Stimulated activated CD8-positive, alpha-beta memory T cell treated with anti-CD3 and anti-CD28 coated beads, Interleukin-2, amount 100 ng/mL, for 1 hour (primary cell): Measurements from ENCODE around the gene NINJ1.

ENCODE experiments used
- DNase-seq, 2 donors: peaks; one replicate each; pipeline ENCODE4 v3.0.0-alpha.2; 2020; ENCODE audit warnings: low read depth in 2 of 2

The NINJ1 gene

DNA sequence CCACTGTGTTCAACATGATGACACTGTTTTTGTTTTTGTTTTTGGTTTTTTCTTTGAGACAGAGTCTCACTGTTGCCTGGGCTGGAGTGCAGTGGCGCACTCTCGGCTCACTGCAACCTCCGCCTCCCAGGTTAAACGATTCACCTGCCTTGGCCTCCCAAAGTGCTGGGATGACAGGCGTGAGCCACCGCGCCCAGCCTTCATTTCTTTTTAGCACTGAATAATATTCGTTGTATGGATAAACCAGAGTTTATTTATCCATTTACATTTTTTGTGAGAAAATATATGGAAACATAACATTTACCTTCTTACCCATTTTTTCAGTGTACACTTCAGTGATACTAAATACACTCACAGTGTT is 33.8 kb downstream of the NINJ1 start:
- no peak for DNase-seq

DNA sequence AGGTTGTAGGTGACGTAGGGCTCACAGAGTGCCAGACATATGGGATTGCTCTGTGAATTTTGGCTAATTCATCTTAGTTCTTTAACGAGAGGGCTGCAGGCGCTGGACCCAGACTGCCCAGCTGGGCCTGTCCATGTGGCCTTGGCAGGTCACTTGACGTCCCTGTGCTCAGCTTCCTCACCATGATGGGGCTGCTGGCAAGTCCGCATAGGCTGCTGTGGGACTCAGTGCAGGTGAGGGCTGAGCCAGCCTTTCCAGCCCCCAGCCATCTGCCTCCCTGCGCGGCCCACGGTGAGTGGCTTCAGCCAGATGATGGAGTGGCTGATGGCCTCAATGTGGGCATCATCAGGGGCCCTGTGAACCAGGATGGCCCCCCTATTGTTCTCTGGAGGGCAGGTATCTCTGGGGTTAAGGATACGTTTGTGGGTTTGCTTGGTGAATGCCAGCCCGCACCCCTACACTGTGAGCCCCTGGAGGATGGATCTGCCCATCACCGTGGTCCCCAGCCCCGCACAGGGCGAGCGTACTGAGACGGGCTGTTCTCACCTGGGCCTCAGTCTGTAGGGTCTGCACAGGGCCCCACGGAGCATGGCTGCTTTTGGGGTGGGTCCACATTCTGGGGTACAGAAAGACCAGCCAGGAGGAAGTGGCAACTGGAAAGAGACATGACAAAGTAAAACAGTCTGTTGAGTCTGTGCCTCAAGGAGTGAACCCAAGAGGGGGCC is 34.3 kb downstream of the NINJ1 start:
- DNase-seq: no peak

DNA sequence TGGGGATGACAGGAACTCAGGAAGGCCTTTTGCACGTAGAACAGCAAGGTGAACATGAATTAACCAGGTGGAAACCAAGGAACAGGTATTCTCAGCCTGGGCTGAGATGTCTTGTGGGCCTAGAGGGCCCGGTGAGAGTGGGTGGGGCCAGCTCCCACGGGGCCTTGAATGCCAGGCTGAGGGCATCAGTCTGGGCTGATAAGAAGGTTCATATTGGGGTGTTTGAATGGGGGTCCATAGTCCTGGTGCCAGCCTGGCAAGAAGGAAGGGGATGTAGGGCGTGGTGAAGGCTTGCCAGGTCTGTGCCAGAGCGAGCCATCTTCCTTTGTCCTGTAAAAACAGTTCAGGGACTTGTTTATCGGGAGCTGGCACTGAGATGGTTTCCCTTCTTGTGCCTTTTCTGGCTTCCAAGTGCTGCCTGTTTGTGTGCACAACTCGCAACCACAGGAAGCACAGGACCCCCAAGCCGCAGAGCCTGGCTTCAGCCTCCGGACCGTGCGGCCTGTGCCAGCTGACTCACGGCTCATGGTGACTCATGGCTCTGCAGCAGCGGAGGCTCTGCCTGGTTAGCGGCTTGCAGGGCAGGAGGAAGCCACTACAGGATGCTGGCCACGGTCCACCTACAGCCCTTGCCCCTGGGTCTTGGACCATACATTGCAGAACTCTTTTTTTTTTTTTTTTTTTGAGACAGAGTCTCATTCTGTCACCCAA is 35.7 kb downstream of the NINJ1 start:
- DNase-seq: peak in 1 of 2 donors; percentile 50

DNA sequence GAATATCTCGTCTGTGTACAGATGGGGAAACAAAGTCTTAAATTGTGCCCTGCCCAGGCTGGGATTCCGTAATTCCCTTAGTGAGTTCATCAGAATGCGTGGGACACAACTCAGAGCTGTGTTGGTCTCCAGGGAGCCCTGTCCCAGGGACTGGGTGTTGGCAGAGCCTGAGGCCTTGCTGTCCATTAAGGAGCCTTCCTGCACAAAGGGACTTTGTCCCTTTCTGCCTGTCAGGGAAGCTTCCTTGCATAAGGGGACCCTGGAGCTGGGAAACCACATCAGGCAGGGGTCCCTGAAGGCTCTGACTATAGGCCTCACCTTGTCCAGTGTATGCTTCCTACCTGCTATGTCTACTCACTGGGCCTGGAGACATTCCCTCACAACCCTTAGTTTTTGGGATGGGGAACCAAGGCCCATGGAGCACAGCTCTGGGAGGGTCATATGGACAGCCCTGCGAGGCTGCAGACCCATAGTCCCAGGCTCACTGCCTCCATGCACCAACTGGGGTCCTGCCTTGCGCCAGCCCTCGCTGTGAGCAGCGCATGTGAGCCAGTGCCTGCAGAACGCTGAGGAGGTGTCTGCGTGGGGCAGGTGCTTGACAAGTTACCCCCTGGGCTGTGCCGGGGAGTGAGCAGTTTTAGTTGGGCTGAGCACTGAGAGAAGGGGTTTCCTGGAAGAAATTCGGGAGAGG is 36.4 kb downstream of the NINJ1 start:
- DNase-seq: no peak

DNA sequence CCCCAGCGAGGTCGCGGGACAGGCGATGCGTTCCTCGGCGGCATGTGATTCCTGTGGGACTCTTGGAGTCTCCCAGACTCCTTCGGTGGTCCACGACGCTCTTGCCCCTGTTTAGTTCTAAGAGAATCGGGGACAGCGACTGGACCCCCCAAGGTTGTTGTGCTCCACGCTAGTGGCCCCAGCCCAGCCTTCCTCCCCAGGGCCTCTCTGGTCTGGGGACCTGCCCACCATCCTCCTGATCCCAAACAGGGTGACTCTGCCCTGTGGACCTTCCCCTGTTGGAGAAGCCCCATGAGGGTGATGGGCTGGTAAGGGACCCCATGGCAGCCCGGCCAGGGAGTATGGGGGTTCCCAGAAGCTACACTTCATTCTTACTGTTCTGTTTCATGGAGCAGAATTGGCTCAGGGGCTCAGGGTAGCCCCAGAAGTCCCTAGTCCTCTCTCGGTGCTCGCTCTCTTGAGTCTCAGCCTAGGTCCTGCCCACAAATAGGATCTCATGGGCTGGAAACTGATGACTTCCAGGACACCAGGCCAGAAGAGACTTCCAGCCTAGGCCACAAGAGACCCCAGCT is 37.2 kb downstream of the NINJ1 start:
- DNase-seq: no peak

DNA sequence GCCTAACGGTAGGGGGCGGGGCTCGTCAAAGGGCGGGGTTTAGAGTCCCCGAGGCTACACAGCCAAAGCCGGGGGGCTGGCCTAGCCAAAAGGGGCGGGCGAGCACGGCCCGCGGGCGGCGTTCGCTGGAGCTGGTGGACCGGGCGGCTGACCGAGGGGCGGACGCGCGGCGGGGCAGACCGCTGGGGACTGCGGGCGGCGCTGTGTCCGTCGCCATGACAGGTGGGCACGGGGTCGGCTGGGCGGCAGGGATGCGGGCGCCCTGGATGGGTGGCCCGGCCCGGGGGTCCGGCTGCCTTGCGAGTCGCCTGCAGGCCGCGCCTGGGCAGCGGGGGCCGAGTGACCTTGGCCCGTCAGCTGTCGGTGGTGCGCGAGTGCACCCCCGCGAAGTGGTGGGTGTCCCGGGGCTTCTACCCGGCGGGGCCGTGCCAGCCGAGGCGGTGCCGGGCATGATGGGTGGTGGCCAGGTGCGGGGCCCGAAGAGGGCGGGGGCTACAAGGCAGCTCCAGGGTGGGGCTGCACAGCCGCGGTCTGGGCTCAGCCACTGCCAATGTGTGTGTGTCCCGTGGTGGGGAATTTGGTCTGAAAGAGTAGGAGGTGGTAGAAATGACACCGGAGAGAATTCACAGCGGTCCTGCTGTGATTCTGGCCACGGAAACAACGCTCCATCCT is 37.8 kb downstream of the NINJ1 start, which contains the start of gene CARD19:
TSS of gene CARD19 (plus strand) at position 87 of the 672 bp plus-strand sequence. CDS start at position 216, 129 bp downstream.
- no peak for DNase-seq

DNA sequence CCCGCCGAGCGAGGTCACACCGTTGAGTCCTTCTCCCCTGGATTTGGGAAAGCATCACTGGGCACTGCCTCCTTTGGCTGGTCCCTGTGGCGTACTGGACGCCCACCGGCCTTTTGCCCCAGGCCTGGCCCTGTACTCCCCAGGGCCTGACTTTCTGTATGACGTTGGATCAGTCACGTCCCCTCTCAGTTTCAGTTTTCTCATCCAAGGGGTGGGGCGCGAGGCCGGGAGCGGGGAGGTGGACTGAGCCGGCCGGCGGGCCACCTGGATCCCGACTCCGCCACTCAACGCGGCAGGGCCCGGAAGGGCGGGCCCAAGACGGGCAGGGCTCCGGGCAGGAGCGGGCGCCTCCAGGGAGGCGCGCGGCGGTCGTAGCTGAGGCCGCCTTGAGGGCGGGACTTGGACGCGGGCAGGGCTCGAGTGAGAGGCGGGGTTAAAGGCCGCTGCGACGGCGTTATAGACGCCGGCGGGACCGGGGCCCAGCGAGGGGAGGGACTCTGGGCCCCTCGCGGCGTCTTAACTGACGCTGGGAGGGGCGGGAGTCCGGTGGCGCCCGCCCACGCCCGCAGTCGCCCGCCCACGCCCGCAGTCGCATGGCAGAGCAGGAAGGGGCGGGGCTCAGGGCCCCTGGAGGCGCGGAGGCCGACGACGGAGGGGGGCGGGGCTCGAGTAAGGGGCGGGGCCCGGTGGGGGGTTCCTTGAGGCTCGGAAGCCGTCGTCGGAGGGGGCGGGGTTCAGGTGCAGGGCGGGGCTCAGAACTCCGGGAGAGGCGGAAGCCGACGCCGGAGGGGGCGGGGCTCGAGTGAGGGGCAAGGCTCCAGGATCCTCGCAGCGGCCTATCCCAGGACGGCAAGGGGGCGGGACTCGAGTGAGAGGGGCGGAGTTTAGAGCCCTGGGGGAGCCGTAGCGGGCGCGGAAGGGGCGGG is 38.6 kb downstream of the NINJ1 start:
- peak; percentile 100 for DNase-seq

DNA sequence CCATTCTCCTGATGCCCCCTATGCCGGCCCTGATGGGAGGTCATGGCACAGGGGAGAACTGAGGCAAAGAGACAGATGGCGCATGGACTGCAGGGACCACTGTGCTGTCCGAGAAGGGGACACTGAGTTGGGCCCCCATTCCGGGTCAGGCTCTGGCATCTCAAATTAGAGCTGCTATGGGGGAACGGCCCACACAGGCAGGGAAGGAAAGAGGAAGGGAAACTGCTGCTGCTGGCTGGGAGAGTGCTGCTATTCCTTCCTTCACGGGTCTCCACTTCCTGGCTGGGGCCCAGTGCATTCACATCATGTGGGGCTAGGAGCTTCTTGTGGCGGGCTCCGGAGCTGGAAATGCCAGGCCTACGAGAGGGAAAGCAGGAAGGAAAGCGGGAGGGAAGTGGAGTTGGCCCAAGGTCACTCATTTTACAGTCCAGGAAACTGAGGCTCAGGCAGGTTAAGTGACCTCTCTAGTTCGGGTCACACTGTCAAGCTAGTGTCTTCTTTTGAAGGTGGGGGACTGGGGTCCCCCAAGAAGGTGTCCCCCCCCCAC is 39.3 kb downstream of the NINJ1 start:
- no peak for DNase-seq

DNA sequence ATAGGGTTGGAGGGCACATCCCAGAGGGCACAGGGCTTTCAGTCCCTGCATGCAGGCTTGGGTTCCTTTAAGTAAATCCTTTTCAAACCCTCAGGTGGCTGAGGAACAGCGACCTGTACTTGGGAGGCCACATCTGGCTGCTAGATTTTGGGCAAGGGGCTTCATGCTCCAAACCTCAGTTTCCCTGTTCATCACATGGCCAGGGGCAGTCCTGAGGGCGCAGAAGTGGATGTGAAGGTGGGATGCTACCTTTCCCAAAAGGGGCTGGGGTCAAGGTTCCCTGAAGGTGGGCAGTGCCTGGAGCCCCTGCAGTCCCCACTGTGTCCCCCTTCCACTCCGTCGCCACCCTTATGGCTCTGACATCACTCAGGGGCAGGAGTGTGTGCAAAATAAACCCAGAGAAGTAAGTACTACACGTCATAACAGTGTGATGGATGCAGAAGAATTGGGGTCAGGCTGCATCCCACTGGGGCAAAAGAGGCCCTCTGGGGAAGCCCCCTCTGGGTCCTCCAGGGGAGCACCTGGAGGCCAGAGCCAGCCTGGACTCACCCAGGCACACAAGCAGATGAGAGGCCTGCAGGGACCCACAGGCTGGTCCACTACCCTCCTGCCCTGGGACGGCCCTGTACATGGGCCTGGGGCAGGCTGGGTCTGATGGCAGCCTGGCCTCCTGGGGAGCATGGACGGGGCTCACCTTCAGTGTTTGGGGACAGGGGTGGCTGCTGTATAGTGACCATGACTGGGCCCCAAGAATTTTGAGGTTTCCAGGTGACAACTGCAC is 40.0 kb downstream of the NINJ1 start:
- no peak for DNase-seq

DNA sequence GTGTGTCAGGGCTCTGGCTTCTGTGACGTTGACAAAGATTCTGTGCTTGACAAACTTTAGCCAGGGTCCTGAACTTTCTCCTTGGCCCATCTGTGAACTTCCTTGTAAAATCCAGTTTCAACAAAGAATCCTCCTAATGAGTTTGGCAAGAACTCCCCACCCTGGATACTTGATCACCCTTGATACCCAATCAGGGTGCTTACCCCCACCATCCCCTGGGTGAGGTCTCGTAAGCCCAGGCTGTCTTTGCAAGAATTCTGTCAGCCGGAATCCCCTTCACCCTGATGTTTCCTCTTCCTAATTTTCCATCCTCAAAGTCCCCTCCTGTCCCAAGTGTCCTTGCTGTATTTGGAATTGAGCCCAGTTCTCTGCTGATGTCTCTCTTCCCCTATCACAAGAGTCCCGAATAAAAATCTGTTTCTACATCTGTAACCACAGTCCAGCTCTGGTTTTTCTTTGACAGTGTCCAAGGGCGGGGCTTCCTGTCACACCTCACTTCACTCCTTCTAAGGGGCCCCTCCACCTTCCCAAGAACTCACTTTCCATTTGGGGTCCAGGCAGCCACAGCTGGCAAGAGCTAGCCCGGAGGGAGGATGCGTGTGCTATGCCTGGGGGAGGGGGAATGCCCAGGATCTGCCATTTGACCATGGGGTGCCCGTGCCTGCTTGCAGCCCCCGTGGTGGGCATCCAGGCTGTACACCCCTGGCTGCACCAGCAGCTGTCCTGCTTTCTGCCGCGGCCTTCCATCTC is 40.7 kb downstream of the NINJ1 start:
- DNase-seq: no peak

DNA sequence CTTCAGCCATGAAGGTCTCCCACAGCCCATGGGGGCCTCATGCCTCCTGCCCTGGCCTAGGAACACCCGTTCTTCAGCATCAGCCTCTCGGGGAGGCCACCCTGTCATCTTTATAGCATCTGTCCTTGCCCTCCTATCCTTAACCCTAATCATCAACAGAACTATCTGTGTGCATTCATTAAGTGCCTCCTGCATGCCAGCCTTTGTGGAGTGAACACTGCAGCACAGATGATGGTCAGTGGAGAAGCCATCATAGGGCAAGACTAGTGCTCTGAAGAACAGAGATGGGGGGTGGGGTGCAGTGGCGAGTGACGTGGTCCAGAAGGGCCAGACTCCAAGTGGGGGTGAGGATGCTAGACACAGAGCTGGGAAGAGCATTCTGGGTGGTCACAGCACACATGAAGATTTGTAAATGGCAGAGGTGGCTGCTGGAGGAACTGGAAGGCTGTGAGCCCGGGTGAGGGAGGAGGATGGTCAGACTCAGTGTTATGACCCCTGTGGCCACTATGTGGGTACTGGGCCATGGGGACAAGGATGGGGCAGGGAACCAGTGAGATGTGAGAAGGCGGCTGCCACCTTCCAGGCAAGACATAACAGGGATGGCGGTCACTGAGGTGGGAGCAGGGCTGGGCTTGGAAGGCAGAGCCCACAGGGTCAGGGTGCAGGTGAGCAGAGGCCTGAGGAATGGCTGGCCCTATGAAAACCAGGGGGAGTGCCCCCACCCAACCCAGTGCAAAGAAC is 41.6 kb downstream of the NINJ1 start:
- no peak for DNase-seq

DNA sequence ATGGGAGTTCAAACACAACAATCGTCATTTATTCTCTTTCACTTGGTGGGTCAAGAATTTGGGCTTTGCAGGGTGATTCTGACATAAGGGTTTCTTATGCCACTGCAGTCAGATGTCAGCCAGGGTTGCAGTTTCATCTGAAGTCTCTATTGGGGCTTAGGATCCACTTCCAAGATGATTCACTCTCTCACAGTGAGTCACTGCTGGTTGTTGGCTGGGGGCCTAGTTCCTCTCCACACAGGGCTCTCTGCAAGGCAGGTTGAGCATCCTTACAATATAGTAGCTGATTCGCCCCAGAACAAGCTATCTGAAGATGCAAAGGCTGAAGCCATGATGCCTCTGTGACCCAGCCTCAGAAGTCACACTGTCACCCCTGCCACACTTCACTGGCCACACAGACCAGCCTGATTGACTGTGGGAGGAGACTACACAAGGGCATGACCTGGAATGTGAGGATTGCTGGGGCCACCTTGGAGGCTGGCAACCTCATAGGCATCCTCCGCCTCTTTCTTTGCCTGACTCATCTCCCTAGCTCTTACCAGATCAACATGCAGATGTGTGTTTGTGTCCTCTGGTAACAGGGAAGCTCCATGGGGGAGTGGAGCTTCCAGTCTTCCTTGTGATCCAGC is 42.5 kb downstream of the NINJ1 start:
- DNase-seq: no peak

DNA sequence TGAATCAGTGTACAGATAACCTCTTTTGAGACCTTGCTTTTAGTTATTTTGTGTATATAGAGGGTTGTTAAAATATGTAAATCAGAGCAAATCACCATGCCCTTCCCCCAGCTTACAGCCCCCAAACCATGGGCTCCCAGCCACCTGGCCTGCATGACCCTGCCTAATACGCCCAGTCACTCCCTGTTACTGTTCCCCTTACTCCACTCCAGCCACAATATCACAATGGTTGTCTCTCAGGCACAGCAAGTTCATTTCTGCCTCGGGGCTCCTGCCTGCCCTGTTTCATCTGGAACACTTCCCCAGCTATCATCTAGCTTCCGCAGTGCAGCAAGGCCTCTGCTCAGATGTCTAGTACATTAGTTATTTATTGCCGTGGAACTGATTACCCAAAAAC is 43.0 kb downstream of the NINJ1 start:
- DNase-seq: no peak

DNA sequence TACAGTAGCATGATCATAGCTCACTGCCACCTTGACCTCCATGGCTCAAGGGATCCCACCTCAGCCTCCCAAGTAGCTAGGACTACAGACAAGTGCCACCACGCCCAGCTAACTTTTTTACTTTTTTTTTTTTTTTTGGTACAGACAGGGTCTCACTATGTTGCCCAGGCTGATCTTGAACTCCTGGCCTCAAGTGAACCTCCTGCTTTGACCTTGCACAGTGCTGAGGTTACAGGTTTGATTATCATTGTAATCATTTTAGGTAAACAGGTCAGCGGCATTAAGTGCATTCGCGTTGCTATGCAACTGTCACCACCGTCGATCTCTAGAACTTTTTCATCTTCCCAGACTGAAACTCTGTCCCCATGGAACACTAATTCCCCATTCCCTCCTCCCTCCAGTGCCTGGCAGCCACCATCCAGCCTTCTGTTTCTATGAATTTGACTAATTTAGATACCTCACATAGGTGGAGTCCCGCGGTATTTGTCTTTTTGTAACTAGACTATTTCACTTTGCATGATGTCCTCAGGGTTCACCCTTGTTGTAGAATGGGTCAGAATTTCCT is 43.9 kb downstream of the NINJ1 start:
- no peak for DNase-seq

DNA sequence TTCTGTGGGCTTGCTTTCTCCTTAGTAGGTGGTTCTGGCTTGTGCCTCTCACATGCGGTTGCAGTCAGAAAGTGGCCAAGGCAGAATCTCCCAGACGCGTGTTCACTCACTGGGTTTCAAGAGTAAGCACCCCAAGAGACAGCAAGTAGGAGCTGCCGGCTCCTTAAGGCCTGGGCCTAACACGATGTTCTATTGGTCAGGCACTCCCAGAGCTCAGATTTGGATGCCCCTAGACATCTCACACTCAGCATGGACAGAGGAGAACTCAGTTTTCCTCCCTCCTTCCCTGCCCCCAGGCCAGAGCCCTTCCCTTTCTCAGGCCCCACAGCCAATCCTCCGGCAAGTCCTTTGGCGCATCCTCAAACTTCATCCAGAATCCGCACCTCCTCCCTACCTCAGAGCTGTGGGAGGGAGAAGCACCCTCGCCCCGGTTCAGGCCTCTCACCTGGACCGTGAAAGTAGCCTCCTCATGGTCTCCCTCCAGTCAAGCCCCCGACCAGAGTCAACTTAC is 44.5 kb downstream of the NINJ1 start:
- no peak for DNase-seq

DNA sequence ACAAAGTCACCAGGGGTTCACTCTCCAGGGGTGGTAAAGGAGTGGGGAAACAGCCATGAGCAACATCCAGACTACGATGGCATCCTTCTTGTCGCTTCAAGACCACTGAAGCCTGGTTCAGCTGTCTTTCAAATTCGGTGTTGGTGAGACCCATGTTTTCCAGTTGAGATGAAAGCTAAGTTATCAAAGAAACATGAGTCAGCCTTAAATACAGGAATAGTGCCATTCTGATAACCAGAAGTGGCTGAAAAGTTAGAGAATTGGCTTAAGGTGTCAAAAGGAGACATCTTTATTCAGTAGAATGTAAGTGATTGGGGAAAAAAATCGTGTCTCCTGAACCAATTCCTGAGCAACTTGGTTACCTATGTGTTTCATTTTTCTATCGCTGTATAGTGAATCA is 45.0 kb downstream of the NINJ1 start:
- DNase-seq: no peak

DNA sequence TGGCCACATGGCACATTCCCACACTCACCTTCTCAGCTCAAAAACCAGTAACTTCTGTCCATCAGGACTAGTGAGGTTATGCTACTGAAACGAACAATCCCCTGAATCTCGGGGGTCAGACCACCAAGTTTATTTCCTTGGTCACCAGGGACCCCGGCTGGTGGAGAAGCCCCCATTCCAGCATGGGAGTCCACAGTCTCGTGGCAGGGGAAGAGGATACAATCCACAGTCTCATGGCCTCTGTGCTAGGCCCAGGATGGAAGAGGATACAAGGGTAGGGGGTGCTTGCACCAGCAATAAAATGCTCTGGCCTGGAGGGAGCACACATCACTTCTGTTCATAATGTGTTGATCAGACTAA is 45.4 kb downstream of the NINJ1 start:
- no peak for DNase-seq
